GM19238 (cell line): ENCODE measurements around the gene MXD4.
"Not testable (repeated sequence)": the region's sequence is repeated elsewhere in the genome, so short reads cannot be mapped to it uniquely, and the experiment has no call there.

Source experiments
- DNase-seq: peaks from one replicate; pipeline ENCODE4 v3.0.0; 2011; ENCODE audit warnings: low spot score; ENCODE audit not compliant: insufficient read length

The MXD4 gene

GRCh38 chr4:2221378-2221777 lies 40.5 kb downstream of the MXD4 start:
- not testable (repeated sequence) for DNase-seq

GRCh38 chr4:2220016-2220630 lies 41.8 kb downstream of the MXD4 start:
- peak; percentile 35 for DNase-seq

GRCh38 chr4:2219233-2219760 lies 42.6 kb downstream of the MXD4 start:
- no peak for DNase-seq

- DNase-seq, result no peak
Measured at GRCh38 chr4:2218436-2218835, 43.5 kb downstream of the MXD4 start.

GRCh38 chr4:2217726-2218125 lies 44.2 kb downstream of the MXD4 start:
- DNase-seq, result no peak

GRCh38 chr4:2212831-2213230 lies 49.1 kb downstream of the MXD4 start:
- no peak for DNase-seq

GRCh38 chr4:2202789-2203188 lies 59.1 kb downstream of the MXD4 start:
- not testable (repeated sequence) for DNase-seq
